Nephron progenitor cell (in vitro differentiated cells): Measurements from ENCODE around the gene DNM2.

ENCODE experiments used
- DNase-seq: peaks from one replicate; pipeline ENCODE4 v3.0.0; 2021
- H3K27ac Mint-ChIP-seq: 2 replicates; pipeline ENCODE4 v1.8.0; 2021; ENCODE audit warnings: mild to moderate bottlenecking, moderate library complexity, mixed read lengths
- H3K27me3 Mint-ChIP-seq: 2 replicates; pipeline ENCODE4 v1.8.0; 2021; ENCODE audit warnings: mild to moderate bottlenecking, low read depth, mixed read lengths; ENCODE audit not compliant: poor library complexity
- H3K36me3 Mint-ChIP-seq: 2 replicates; pipeline ENCODE4 v1.8.0; 2021; ENCODE audit warnings: low read depth, mixed read lengths
- H3K4me1 Mint-ChIP-seq: 2 replicates; pipeline ENCODE4 v1.8.0; 2021; ENCODE audit warnings: mixed read lengths
- H3K4me3 Mint-ChIP-seq: 2 replicates; pipeline ENCODE4 v1.8.0; 2021; ENCODE audit warnings: mild to moderate bottlenecking, moderate library complexity, mixed read lengths
- H3K9me3 Mint-ChIP-seq: 2 replicates; pipeline ENCODE4 v1.8.0; 2021; ENCODE audit warnings: mild to moderate bottlenecking, moderate library complexity, mixed read lengths
- CTCF ChIP-seq: fragments of 200-600 bp; sonication (generic); IDR thresholded peaks from 2 replicates; pipeline ENCODE4 v1.5.0; 2021; ENCODE audit warnings: antibody characterized with exemption

Gene DNM2

GRCh38 chr19:10812196-10812595 lies 94.3 kb downstream of the DNM2 start:
- Mint-ChIP-seq H3K4me3 (no peak overlapping the region), H3K4me1 (peaks cover 9% of the 10 kb centered on the region), H3K9me3 (no peaks in the 10 kb centered on the region), H3K27ac (no peak overlapping the region), H3K27me3 (no peaks in the 10 kb centered on the region), H3K36me3 (peaks cover 36% of the 10 kb centered on the region)
- no peak for TF ChIP-seq CTCF
- DNase-seq = no peak

- no peak for DNase-seq
- peaks cover 15% of the 10 kb centered on the region for H3K4me1 Mint-ChIP-seq
- no peaks in the 10 kb centered on the region for H3K9me3 Mint-ChIP-seq
- peaks cover 35% of the 10 kb centered on the region for H3K36me3 Mint-ChIP-seq
- no peaks in the 10 kb centered on the region for H3K27me3 Mint-ChIP-seq
- no peak overlapping the region for H3K4me3 Mint-ChIP-seq
- TF ChIP-seq CTCF = no peak
- peak overlapping the region; percentile 77 for H3K27ac Mint-ChIP-seq
These were observed 95.1 kb downstream of the DNM2 start for GRCh38 chr19:10812902-10813404.

GRCh38 chr19:10815007-10815536 lies 97.2 kb downstream of the DNM2 start:
- H3K4me1 Mint-ChIP-seq = peaks cover 15% of the 10 kb centered on the region
- no peaks in the 10 kb centered on the region for H3K27me3 Mint-ChIP-seq
- no peak for TF ChIP-seq CTCF
- peaks cover 28% of the 10 kb centered on the region for H3K36me3 Mint-ChIP-seq
- H3K4me3 Mint-ChIP-seq = no peak overlapping the region
- no peaks in the 10 kb centered on the region for H3K9me3 Mint-ChIP-seq
- H3K27ac Mint-ChIP-seq = no peak overlapping the region
- DNase-seq = no peak

- no peak for DNase-seq
- Mint-ChIP-seq H3K27me3 (no peaks in the 10 kb centered on the region), H3K9me3 (no peaks in the 10 kb centered on the region), H3K4me3 (no peak overlapping the region), H3K27ac (peak overlapping the region; percentile 79), H3K4me1 (peaks cover 15% of the 10 kb centered on the region), H3K36me3 (peaks cover 38% of the 10 kb centered on the region)
- no peak for TF ChIP-seq CTCF
These were observed 98.2 kb downstream of the DNM2 start for GRCh38 chr19:10815969-10816644.

GRCh38 chr19:10816691-10817090 lies 98.8 kb downstream of the DNM2 start:
- H3K4me1 Mint-ChIP-seq = peaks cover 15% of the 10 kb centered on the region
- no peak overlapping the region for H3K4me3 Mint-ChIP-seq
- peaks cover 42% of the 10 kb centered on the region for H3K36me3 Mint-ChIP-seq
- no peaks in the 10 kb centered on the region for H3K27me3 Mint-ChIP-seq
- no peak for DNase-seq
- no peak for TF ChIP-seq CTCF
- H3K9me3 Mint-ChIP-seq = no peaks in the 10 kb centered on the region
- peak overlapping the region; percentile 79 for H3K27ac Mint-ChIP-seq
